Mesendoderm (in vitro differentiated cells): ENCODE measurements around the gene APBA1.

ENCODE experiments used
- DNase-seq: peaks from one replicate; pipeline ENCODE4 v3.0.0; 2013
- H2AK5ac ChIP-seq: 2 replicates; pipeline ENCODE4 v1.6.1; 2013; ENCODE audit warnings: low read length, inconsistent platforms
- H2BK120ac ChIP-seq: 2 replicates; pipeline ENCODE4 v1.6.1; 2013; ENCODE audit warnings: low read depth, mild to moderate bottlenecking, low read length, moderate library complexity, mixed read lengths
- H2BK15ac ChIP-seq: replicated peaks from 2 replicates; pipeline ENCODE4 v1.6.1; 2013; ENCODE audit warnings: low read depth, mild to moderate bottlenecking, moderate library complexity
- H2BK5ac ChIP-seq: 2 replicates; pipeline ENCODE4 v1.6.1; 2013; ENCODE audit warnings: low read length, inconsistent platforms
- H3K18ac ChIP-seq: 2 replicates; pipeline ENCODE4 v1.6.1; 2013; ENCODE audit warnings: mild to moderate bottlenecking, low read length, mixed read lengths
- H3K23ac ChIP-seq: one replicate; pipeline ENCODE4 v1.6.1; 2013; ENCODE audit warnings: low read length
- H3K27ac ChIP-seq: 2 replicates; pipeline ENCODE4 v1.5.1; 2013; ENCODE audit warnings: low read depth, mild to moderate bottlenecking, inconsistent platforms, low read length, moderate library complexity
- H3K27me3 ChIP-seq: 2 replicates; pipeline ENCODE4 v1.6.1; 2013; ENCODE audit warnings: low read length, control low read depth, mild to moderate bottlenecking, inconsistent platforms; ENCODE audit not compliant: insufficient read depth, poor library complexity
- H3K36me3 ChIP-seq: 2 replicates; pipeline ENCODE4 v1.6.1; 2013; ENCODE audit warnings: low read length, inconsistent platforms; ENCODE audit not compliant: control insufficient read depth, insufficient read depth
- H3K4ac ChIP-seq: one replicate; pipeline ENCODE4 v1.6.1; 2013; ENCODE audit warnings: low read depth, mild to moderate bottlenecking, low read length, moderate library complexity
- H3K4me1 ChIP-seq: 2 replicates; pipeline ENCODE4 v1.6.1; 2013; ENCODE audit warnings: low read depth, low read length, inconsistent platforms; ENCODE audit not compliant: control insufficient read depth
- H3K4me2 ChIP-seq: 2 replicates; pipeline ENCODE4 v1.6.1; 2013; ENCODE audit warnings: low read length
- H3K4me3 ChIP-seq: 2 replicates; pipeline ENCODE4 v1.5.1; 2013; ENCODE audit warnings: mild to moderate bottlenecking, low read length
- H3K56ac ChIP-seq: one replicate; pipeline ENCODE4 v1.6.1; 2013; ENCODE audit warnings: low read length
- H3K79me1 ChIP-seq: 2 replicates; pipeline ENCODE4 v1.6.1; 2013; ENCODE audit warnings: low read length, inconsistent platforms
- H3K79me2 ChIP-seq: 2 replicates; pipeline ENCODE4 v1.6.1; 2013; ENCODE audit warnings: mild to moderate bottlenecking, low read length; ENCODE audit not compliant: control insufficient read depth, insufficient read depth
- H3K9ac ChIP-seq: 2 replicates; pipeline ENCODE4 v1.6.1; 2013; ENCODE audit warnings: low read length, inconsistent platforms
- H4K5ac ChIP-seq: one replicate; pipeline ENCODE4 v1.6.1; 2013; ENCODE audit warnings: low read length
- H4K8ac ChIP-seq: one replicate; pipeline ENCODE4 v1.6.1; 2013; ENCODE audit warnings: low read depth, mild to moderate bottlenecking, control low read depth, low read length, moderate library complexity
- WGBS: extraction: QIAGEN DNeasy Blood & Tissue Kit; methylation state at CpG from one replicate; pipeline ENCODE4 v1.1.7; 2013; ENCODE audit warnings: low lambda C conversion rate, missing lambda C conversion rate; ENCODE audit not compliant: insufficient coverage; ENCODE audit errors: extremely low coverage; 5-methylcytosine and 5-hydroxymethylcytosine counted together

Gene APBA1

DNA sequence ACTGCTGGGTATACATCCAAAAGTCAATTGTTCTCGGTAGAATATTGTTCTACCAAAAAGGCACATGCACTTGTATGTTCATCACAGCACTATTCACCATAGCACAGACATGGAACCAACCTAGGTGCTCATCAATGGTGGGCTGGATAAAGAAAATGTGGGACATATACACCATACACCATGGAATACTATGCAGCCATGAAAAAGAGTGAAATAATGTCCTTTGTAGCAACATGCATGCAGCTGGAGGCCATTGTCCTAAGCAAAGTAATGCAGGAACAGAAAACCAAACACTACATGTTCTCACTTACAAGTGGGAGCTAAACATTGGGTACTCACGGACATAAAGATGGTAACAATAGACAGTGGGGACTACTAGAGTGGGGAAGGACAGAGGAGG lies 145.5 kb downstream of the APBA1 start:
- Histone ChIP-seq H3K4ac (no peak overlapping the region), H2BK120ac (no peak overlapping the region), H3K36me3 (no peaks in the 10 kb centered on the region), H3K56ac (no peak overlapping the region), H3K79me1 (no peaks in the 10 kb centered on the region), H3K4me2 (no peak overlapping the region), H3K4me1 (no peaks in the 10 kb centered on the region), H3K27ac (no peak overlapping the region), H4K8ac (no peak overlapping the region), H2BK15ac (no peak overlapping the region), H3K27me3 (no peaks in the 10 kb centered on the region), H2AK5ac (no peak overlapping the region), H2BK5ac (no peak overlapping the region), H3K9ac (no peak overlapping the region), H3K4me3 (no peak overlapping the region), H4K5ac (no peak overlapping the region), H3K79me2 (no peaks in the 10 kb centered on the region), H3K23ac (no peak overlapping the region), H3K18ac (no peak overlapping the region)
- WGBS = no CpG with 5 or more reads among the region's 2 CpGs
- DNase-seq = no peak

DNA sequence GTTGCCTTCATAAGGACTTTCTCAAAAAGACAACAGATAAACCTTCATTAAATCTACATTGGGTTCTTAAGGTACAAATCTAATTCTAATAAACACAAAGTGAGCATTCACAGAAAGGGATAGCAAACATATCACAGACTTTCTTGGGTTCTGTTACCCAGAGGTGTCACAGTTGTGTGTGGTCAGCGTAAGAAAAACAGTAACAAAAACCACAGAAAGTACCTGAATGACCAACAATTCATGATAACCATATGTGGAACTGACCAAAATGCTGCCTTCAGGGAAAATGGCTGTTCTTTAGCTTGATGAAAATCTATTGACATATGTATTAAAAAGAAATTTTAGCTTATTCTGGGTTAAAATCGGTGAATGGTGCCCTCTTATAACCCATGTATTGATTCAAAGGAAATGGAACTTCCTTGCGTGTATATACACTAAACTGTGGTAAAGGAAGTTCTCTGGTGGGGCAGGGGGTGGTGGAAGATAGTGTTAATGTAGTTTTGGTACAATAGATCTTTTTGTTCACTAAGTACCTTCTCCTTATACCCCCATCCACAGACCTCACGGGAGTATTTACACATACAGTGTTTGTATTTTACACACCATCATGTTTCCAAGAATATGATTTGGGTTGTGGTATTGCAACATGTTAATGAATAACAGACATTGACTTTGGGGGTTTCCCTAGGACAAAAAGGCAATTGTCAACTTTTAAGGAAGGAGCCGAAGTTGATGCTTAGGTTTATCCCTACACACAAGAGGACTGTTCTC lies 152.5 kb downstream of the APBA1 start:
- DNase-seq = no peak
- no peak overlapping the region for H4K5ac ChIP-seq

DNA sequence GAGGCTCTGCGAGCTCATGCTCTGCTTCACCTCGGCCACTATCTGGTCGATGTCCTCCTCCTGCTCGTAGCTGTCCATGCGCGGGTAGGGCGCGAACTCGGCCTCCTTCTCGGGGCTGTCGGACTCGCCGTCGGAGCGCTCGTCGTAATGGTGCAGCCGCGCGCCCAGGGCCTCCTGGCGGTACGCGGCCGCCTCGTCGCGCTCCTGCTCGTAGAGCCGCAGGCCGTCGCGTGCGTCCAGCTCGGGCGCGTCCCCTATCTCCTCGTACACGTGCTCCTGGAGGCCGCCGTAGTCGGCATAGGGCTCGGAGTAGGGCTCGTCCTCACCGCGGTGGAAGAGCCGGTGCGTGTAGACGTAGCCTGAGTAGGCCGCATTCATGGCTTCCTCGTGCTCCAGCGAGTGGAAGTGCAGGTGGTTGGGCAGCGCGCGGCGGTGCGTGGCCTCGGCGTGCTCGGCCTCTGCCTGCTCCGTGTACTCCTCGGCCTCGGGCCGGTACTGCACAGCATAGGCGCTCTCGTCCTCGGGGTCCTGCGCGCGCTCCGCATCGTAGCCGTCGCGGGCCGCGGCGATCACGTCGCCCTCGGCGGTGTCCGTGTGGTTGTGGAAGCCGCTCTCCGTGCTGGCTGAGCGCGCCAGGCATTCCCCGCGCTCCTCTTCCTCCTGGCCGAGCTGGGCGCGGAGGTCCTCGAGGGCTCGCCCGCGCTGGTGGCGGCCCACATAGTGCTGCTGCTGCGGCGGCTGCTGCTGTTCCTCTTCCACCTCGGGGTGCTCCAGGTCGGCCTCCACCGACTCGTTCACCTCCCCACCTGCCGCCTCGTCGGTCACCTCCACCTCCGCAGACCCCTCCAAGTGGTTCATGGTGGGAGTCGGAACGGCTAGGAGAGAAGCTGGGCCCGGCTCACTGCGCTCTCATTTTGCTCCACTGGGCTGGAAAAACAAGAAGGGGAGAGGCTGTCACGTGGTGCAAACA lies 155.5 kb downstream of the APBA1 start:
- Histone ChIP-seq H3K4me1 (peaks cover 5% of the 10 kb centered on the region), H3K23ac (no peak overlapping the region), H4K8ac (no peak overlapping the region), H3K36me3 (no peaks in the 10 kb centered on the region), H3K27ac (no peak overlapping the region), H3K4me3 (no peak overlapping the region), H3K79me2 (no peaks in the 10 kb centered on the region), H2BK5ac (no peak overlapping the region), H2BK120ac (no peak overlapping the region), H3K18ac (no peak overlapping the region), H3K4me2 (no peak overlapping the region), H3K79me1 (no peaks in the 10 kb centered on the region), H4K5ac (no peak overlapping the region), H3K4ac (no peak overlapping the region), H2BK15ac (no peak overlapping the region), H2AK5ac (no peak overlapping the region), H3K9ac (no peak overlapping the region), H3K56ac (no peak overlapping the region), H3K27me3 (no peaks in the 10 kb centered on the region)
- no CpG with 5 or more reads among the region's 111 CpGs for WGBS
- no peak for DNase-seq

More for the DNA sequence above, 152.5 kb downstream of the APBA1 start:
- Histone ChIP-seq H3K9ac (no peak overlapping the region), H2BK15ac (no peak overlapping the region), H2BK120ac (no peak overlapping the region), H3K56ac (no peak overlapping the region), H3K18ac (no peak overlapping the region), H3K36me3 (no peaks in the 10 kb centered on the region), H3K4ac (no peak overlapping the region), H3K79me1 (no peaks in the 10 kb centered on the region), H3K27me3 (no peaks in the 10 kb centered on the region), H3K23ac (no peak overlapping the region), H3K4me3 (no peak overlapping the region), H3K79me2 (no peaks in the 10 kb centered on the region), H4K8ac (no peak overlapping the region), H3K27ac (no peak overlapping the region), H3K4me2 (no peak overlapping the region), H3K4me1 (peaks cover 2% of the 10 kb centered on the region), H2BK5ac (no peak overlapping the region), H2AK5ac (no peak overlapping the region)
- no CpG with 5 or more reads among the region's 5 CpGs for WGBS

DNA sequence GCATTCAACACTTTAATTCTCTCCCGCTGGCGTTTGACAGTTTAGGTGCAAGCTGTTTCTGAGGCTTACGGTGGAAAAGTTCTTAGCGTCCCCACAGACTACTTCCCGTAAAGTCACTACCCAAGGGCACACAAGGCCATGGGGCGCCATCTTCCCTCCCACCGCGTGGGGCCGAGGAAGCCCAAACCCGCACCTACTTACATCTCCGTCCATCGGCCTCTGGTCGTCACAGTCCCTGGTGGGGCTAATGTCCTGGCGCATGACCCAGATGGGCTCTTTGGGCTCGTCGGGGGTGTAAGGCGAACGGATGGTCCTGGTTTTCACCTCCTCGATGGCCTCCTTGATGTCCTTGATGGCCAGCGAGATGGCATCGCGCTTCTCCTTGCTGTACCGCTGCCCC lies 156.4 kb downstream of the APBA1 start:
- H3K23ac ChIP-seq = no peak overlapping the region
- H3K4me1 ChIP-seq = peaks cover 3% of the 10 kb centered on the region
- no peak overlapping the region for H3K56ac ChIP-seq
- no peak overlapping the region for H2BK15ac ChIP-seq
- no peak for DNase-seq
- no peak overlapping the region for H2BK120ac ChIP-seq
- H3K79me2 ChIP-seq = no peaks in the 10 kb centered on the region
- no peak overlapping the region for H3K4me2 ChIP-seq
- WGBS = no CpG with 5 or more reads among the region's 23 CpGs
- H3K36me3 ChIP-seq = no peaks in the 10 kb centered on the region
- no peak overlapping the region for H2BK5ac ChIP-seq
- no peaks in the 10 kb centered on the region for H3K27me3 ChIP-seq
- no peak overlapping the region for H4K5ac ChIP-seq
- H2AK5ac ChIP-seq = no peak overlapping the region
- H4K8ac ChIP-seq = no peak overlapping the region
- H3K4me3 ChIP-seq = no peak overlapping the region
- H3K4ac ChIP-seq = no peak overlapping the region
- no peak overlapping the region for H3K9ac ChIP-seq
- H3K18ac ChIP-seq = no peak overlapping the region
- no peak overlapping the region for H3K27ac ChIP-seq
- no peaks in the 10 kb centered on the region for H3K79me1 ChIP-seq

DNA sequence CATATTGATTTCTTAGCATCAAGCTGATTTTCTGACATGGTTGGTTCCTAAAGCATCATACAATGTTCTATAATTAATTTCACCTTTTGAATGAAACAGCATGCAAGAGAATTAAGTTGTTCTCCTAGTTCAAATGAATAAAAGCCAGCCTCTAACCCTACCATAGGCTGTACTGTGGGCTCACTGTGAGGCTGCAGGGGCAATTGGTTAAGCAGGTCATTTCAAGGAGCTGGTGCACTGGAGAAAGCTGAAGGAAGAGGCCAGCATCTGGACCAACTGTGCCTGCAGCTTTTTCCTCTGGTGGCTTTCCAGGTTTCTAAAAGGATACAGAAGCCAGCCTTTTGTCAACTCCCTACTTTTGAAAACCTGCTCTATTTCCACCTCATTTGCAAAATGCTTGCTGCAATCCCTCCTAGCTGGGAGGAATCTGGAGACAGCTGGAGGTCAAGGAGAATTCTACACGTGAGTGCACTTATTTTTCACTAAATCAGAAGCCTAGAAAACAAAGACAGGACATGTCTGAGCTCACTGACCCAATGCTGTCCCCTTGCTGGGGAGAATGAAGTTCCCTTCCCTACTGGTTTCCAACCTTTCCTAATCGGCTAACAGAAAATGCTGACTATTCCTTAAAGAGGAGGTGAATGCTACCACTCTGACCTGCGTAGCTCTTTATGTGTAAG lies 158.9 kb downstream of the APBA1 start:
- DNase-seq = no peak
- Histone ChIP-seq H3K4me3 (no peak overlapping the region), H4K8ac (no peak overlapping the region), H2BK120ac (no peak overlapping the region), H2BK5ac (no peak overlapping the region), H2BK15ac (no peak overlapping the region), H4K5ac (no peak overlapping the region), H3K36me3 (no peaks in the 10 kb centered on the region), H3K79me1 (no peaks in the 10 kb centered on the region), H3K27ac (no peak overlapping the region), H2AK5ac (no peak overlapping the region), H3K27me3 (no peaks in the 10 kb centered on the region), H3K79me2 (no peaks in the 10 kb centered on the region), H3K56ac (no peak overlapping the region), H3K4ac (no peak overlapping the region), H3K9ac (no peak overlapping the region), H3K23ac (no peak overlapping the region), H3K4me1 (peaks cover 3% of the 10 kb centered on the region), H3K18ac (no peak overlapping the region), H3K4me2 (no peak overlapping the region)
- no CpG with 5 or more reads among the region's 3 CpGs for WGBS
